Measurements from ENCODE around the gene CST1.
A peak's percentile ranks its signal among the peaks of the same experiment; 100 is the strongest.
"Not testable (repeated sequence)": the region's sequence is repeated elsewhere in the genome, so short reads cannot be mapped to it uniquely, and the experiment has no call there.

Gene CST1

GRCh38 chr20:23782366-23782983, 31.7 kb upstream of the CST1 start:
- DNase-seq = peak; percentile 66

GRCh38 chr20:23778676-23779075, 27.9 kb upstream of the CST1 start:
- H3K9me3 ChIP-seq (ENCODE audit: severe bottlenecking); H3K27ac ChIP-seq; H3K27me3 ChIP-seq (ENCODE audit: insufficient read depth, low read depth, severe bottlenecking); H3K4me3 ChIP-seq (ENCODE audit: low read depth, low read length); H3K36me3 ChIP-seq; DNase-seq: not testable (repeated sequence)

More at GRCh38 chr20:23782366-23782983, 31.7 kb upstream of the CST1 start:
- no peaks in the 10 kb centered on the region for H3K36me3 ChIP-seq
- no peaks in the 10 kb centered on the region for H3K27me3 ChIP-seq (ENCODE audit: insufficient read depth, low read depth, severe bottlenecking)
- H3K27ac ChIP-seq = no peak overlapping the region
- H3K9me3 ChIP-seq (ENCODE audit: severe bottlenecking) = no peaks in the 10 kb centered on the region
- no peak overlapping the region for H3K4me3 ChIP-seq (ENCODE audit: low read depth, low read length)
- TF ChIP-seq, protein P1, sequence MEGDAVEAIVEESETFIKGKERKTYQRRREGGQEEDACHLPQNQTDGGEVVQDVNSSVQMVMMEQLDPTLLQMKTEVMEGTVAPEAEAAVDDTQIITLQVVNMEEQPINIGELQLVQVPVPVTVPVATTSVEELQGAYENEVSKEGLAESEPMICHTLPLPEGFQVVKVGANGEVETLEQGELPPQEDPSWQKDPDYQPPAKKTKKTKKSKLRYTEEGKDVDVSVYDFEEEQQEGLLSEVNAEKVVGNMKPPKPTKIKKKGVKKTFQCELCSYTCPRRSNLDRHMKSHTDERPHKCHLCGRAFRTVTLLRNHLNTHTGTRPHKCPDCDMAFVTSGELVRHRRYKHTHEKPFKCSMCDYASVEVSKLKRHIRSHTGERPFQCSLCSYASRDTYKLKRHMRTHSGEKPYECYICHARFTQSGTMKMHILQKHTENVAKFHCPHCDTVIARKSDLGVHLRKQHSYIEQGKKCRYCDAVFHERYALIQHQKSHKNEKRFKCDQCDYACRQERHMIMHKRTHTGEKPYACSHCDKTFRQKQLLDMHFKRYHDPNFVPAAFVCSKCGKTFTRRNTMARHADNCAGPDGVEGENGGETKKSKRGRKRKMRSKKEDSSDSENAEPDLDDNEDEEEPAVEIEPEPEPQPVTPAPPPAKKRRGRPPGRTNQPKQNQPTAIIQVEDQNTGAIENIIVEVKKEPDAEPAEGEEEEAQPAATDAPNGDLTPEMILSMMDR (IDR thresholded peaks at IDR 0.05; ENCODE audit: low read depth, low read length) = peak; percentile 75

DNA sequence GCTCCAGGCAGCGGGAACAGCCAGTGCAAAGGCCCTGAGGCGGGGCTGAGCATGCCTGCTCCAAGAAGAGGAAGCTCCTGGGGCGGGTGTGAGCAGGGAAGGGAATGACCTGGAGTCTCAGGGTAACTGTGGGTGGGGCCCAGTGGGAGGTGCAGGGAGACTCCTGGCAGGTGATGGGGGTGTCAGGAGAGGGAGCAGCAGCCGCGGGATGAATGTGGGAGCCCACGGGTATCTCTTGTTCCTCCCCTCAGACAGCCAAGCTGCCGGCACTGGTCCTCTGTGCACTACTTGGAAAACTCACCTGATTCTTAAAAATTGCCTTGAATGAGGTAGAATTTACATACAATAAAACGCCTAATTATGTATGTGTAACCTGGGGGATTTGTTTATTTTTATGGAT, 26.6 kb upstream of the CST1 start:
- not testable (repeated sequence) for H3K36me3 ChIP-seq; H3K27me3 ChIP-seq (ENCODE audit: insufficient read depth, low read depth, severe bottlenecking); H3K27ac ChIP-seq; H3K9me3 ChIP-seq (ENCODE audit: severe bottlenecking); DNase-seq; H3K4me3 ChIP-seq (ENCODE audit: low read depth, low read length)

DNA sequence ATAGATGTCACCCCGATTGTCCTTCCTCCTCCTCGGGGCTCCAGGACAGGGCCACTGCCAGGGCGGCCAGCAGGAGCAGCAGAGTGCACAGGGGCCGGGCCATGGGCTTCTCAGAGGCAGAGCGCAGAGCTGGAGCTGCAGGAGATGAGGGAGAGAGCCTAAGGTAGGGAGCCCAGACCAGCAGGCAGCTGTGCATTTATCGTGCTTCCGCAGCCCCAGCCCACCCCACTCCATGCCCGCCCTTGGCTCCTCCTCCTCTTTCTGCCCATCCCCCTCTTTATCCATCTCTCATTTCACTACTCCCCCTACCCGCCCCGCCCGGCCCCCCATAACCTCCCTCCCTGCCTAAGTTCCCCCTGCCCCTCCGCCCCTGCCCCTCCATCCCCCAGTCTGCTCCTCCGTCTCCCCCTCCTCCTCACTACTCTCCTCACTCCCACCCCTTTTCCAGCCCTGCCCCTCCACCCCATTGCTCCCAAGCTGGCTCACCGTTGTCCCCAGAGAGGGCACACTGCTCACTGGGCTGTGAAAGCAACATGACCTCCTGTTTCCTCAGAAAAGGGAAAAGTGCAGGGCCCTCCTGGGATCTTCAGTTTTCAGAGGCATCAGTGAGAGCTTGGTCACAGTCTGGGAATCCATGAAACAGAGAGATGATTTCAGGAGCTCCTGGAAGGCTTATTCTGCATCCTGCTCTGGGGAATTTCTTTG, 25.5 kb upstream of the CST1 start:
- H3K4me3 ChIP-seq (ENCODE audit: low read depth, low read length) = no peak overlapping the region
- TF ChIP-seq, protein P1 (IDR thresholded peaks at IDR 0.05; ENCODE audit: low read depth, low read length) = peak; percentile 36
- no peak overlapping the region for H3K27ac ChIP-seq
- no peaks in the 10 kb centered on the region for H3K36me3 ChIP-seq
- no peaks in the 10 kb centered on the region for H3K9me3 ChIP-seq (ENCODE audit: severe bottlenecking)
- no peak for DNase-seq
- no peaks in the 10 kb centered on the region for H3K27me3 ChIP-seq (ENCODE audit: insufficient read depth, low read depth, severe bottlenecking)

DNA sequence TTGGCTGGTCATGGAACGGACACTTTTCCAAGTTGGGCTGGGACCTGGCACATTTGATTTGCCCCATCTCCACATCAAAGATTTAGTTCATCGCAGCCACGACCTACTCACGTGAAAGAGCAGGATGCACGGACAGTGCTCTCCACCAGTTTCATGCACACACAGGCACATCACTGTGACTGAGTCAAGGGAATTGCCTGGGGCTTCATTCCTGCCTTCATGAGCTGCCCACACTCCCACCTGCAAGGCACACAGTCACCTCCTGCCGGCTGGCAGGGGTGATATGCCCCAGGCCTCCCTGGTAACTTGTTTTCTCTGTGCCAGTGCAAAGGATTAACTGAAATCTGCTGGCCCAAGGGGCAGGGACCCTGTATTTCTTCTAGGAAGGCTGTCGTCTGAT, 23.3 kb upstream of the CST1 start:
- no peaks in the 10 kb centered on the region for H3K27me3 ChIP-seq (ENCODE audit: insufficient read depth, low read depth, severe bottlenecking)
- H3K9me3 ChIP-seq (ENCODE audit: severe bottlenecking) = no peaks in the 10 kb centered on the region
- H3K36me3 ChIP-seq = no peaks in the 10 kb centered on the region
- TF ChIP-seq, protein P1 (IDR thresholded peaks at IDR 0.05; ENCODE audit: low read depth, low read length) = no peak
- H3K27ac ChIP-seq = no peak overlapping the region
- H3K4me3 ChIP-seq (ENCODE audit: low read depth, low read length) = no peak overlapping the region
- no peak for DNase-seq

- Histone ChIP-seq H3K9me3 (ENCODE audit: severe bottlenecking) (no peaks in the 10 kb centered on the region), H3K27me3 (ENCODE audit: insufficient read depth, low read depth, severe bottlenecking) (no peaks in the 10 kb centered on the region), H3K36me3 (no peaks in the 10 kb centered on the region), H3K27ac (peak overlapping the region; percentile 69; the same call in 1 of the 2 replicates), H3K4me3 (ENCODE audit: low read depth, low read length) (no peak overlapping the region)
- TF ChIP-seq, protein P1 (IDR thresholded peaks at IDR 0.05; ENCODE audit: low read depth, low read length) = no peak
- DNase-seq = no peak
Measured at GRCh38 chr20:23773579-23773978, 22.8 kb upstream of the CST1 start.

Data from WERI-Rb-1 (cell line).